ENCODE results near the gene CRYAA.

DNA sequence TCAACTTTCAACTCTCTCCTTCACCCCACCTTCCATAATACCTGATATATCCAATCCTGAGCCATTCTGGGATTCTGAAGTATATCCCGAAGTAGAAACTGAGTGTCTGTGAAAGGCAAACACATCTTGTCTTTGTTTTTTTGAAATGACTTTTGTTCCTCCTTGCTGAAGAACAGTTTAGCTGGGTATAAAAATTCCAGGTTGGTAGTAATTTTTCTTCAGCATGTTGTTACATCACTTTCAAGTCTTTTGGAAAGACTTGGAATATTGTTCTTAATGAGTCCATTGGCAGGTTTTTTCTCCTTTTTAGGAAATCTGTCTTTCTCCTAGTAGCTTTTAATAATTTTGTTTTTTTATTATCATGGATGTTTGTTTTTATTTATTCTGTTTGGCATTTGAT is 32.7 kb downstream of the CRYAA start:
- no peak for TF ChIP-seq POLR2A (IDR thresholded peaks at IDR 0.05; ENCODE audit: low read depth, low read length)
- no peak for TF ChIP-seq TAF1 (IDR thresholded peaks at IDR 0.05; ENCODE audit: low read depth, low read length)
- TF ChIP-seq SPI1 (IDR thresholded peaks at IDR 0.05; ENCODE audit: low read depth, low read length), result no peak
- TF ChIP-seq POLR2AphosphoS5 (IDR thresholded peaks at IDR 0.05; ENCODE audit: low read depth, low read length), result no peak

All from GM12891 (cell line).